Activated T-helper 1 cell treated with anti-CD3 and anti-CD28 coated beads, Interleukin-2, amount 50 U/mL, for 16 hours (primary cell): ENCODE results near the gene NELL1.

Experiments
- DNase-seq, 2 donors: peaks; one replicate each; pipeline ENCODE4 v3.0.0-alpha.2; 2020; ENCODE audit warnings: low read depth in 1 of 2, low spot score in 1 of 2

The NELL1 gene

DNA sequence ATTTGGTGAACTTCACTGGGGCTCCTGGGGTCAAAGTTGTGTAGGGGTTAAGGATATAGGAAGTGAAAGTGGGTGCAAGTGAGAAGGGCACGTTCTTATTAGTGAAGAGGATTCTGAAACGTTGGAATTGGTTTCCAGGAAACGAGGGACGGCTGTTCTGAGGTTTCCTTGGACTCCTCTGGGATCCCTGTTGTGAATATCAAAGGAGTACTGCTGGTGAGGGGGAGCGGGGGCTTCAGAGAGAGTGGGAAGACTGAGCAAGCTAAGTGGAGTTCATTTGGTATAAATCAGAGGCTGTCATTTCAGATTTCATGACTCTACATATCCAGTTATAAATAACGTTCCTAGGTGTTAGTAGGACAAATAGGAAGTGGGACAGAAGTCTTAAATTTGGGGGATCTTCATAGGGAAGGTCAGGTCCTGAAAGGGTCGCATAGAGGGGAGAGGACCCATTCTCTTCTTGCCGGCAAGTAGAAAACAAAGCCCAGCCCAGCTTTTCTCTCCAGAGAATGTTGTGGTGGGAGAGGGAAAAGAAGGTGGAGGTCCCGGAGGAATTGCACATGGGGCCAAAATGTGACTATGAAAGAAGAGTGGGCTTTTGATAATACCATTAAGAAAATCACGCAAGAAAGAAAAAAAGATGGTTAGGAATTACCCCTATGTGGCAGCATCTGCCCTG is 1.1 kb upstream of the NELL1 start:
- DNase-seq, result no peak

DNA sequence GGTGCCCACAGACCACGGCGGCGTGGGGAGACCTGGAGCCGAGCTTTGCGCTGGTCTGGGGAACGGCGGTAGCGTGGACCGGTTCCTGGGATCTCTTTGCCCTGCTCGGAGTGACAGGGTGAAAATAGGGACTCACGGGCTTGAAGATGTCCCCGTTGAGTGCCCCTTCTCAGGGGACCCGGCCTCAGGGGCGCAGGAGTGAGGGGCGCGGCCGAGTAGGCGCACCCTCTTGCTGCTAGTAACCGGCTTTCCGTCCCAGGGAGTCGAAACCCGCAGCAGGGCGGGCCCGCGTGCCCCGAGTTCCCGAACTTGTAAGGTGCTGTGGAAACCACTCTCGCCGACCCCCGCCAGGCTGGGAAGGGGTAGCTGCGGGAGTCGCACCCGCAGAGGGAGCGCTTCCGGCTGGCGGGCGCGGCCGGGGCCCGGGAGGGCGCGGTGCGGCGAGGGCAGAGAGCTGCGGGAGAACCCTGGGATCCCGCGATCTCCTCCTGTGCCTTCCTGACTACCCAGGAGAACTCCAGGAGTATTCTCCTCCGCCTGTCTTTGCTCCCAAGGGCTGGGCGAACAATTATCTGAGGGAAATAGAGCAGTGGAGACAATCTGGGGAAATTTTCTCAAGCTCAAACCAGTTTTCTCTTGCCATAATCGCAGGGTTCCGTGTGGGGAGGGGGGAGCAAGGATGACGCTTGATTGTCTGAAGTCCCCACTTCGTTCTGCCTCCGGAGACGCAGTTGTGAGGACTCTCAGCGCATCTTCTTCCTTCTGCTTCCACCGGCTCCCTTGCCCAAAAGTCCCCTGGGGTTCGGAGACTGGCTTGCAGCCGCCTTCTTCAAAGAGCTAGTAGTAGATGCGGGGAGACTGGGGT is 666 bp downstream of the NELL1 start:
- DNase-seq, result no peak

DNA sequence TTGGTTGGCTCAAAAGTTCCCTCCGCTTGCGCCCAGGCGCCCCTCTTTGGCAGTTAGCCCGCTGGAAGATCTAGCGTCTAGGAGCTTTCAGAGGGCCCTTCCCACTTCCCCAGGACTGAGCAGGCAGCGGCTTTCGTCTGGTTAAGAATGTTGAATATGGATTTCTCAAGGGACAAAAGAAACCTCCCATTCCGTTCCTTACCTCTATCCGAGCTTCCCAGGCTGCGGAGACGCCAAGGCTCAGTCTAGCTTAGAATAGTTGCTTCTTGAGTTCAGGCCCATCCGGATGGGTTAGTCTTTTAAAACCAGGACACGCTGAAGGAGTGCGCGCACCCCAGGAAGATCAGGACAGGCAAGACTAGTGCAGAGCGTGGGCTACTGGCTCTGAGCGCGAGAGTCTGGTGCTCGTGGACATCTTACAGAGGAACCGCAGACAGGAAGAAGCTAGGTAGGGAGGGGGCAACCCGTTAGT is 1.6 kb downstream of the NELL1 start:
- DNase-seq, result no peak

DNA sequence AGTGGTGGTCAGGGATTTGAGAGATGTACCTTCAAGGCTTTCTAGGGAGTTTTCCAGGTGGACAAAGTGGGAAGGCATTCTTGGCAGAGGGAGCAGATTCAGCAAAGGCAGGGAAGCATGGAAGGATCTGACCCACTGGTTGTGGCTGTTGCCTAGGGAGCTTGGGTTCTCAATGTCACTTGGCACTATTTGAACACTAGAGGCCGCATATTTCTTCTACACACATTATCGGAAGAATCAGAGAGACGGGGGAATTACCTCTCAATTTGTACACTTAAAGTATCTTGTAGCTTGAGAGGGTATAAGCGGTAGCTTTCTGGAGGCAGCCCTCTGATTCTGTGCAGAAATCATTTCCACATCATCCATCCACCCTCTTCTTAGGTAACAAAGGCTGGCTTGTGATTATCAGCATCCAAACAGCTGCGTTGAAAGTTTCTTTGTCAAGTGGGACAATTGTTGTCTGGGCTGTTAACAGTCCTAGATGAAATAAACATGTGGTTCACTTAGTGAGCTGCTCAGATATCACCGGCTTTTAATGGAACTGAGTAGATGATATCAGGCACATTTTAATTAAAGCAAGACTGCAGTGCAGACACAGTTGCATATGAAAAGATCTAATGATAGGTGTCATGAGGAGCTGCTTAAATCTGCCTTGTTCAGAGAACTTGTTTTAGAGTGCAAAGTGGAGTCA is 2.6 kb downstream of the NELL1 start:
- no peak for DNase-seq

DNA sequence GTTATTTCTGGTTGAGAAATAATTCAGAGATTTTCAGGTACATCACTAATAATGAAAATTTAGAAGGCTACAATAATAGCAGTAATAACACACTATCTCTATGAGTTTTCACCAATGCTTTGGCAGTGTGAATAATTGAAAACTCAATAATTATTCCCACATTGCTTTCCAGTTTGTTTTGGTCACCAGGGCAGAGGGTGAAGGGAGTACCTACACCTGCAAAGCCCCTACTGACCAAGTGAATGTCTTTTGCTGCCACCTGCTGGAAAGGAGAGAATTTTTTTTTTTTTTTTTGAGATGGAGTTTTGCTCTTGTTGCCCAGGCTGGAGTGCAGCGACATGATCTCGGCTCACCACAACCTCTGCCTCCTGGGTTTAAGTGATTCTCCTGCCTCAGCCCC is 3.2 kb downstream of the NELL1 start:
- DNase-seq, result no peak

DNA sequence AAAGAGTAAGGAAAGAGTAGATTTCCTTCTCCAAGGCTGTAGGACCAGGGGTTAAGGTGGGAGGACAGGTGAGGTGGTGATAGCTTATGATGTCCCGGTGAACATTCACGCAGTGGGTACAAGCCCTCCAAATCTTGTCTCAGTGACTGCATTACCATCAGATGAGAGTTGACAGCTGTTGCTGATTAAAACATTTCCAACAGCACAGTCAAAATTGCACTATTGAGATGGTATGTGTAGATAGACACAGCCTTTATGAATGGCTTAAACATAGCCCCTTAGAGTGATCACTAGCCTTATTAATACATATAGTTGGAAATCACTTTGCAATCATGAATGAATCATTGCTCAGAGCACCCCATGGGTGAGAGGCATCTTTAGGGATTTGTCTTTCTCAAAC is 7.3 kb downstream of the NELL1 start:
- no peak for DNase-seq

DNA sequence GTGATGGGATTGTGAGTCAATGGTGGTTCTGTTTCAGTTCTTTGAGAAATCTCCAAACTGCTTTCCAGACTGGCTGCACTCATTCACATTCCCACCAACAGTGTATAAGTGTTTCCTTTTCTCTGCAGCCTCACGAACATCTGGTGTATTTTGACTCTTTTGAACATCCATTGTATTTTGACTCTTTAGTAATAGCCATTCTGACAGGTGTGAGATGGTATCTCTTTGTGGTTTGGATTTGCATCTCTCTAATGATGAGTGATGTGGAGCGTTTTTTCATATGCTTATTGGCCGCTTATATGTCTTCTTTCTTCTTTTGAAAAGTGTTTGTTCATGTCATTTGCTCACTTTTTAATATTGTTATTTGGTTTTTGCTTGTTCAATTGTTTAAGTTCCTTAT is 19.4 kb downstream of the NELL1 start:
- no peak for DNase-seq

DNA sequence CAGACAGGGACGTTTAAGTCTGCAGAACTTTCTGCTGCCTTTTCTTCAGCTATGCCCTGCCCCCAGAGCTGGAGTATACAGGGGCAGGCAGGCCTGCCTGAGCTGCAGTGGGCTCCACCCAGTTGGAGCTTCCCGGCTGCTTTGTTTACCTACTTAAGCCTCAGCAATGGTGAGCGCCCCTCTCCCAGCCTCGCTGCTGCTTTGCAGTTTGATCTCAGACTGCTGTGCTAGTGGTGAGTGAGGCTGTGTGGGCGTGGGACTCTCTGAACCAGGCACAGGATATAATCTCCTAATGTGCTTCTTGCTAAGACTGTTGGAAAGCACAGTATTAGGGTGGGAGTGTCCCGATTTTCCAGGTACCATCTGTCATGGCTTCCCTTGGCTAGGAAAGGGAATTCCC is 38.5 kb downstream of the NELL1 start:
- no peak for DNase-seq

DNA sequence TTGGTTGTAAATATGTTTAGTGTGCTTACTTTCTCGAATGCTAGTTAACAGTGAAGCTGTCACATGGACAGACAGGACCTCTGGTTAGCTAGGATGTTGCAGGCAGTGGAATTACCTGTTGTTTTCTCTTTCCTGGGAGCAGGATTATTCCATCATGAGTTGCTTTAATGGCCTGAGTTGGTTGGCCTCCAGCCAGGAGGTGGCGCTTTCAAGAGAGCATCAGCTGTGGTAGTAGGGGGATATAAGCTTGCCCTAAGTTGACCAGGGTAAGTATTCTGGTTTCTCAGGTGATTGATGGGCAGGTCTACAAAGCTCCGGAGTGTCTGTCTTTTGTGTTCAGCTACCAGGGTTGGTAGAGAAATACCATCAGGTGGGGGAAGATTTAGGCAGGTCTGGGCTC is 43.5 kb downstream of the NELL1 start:
- no peak for DNase-seq

DNA sequence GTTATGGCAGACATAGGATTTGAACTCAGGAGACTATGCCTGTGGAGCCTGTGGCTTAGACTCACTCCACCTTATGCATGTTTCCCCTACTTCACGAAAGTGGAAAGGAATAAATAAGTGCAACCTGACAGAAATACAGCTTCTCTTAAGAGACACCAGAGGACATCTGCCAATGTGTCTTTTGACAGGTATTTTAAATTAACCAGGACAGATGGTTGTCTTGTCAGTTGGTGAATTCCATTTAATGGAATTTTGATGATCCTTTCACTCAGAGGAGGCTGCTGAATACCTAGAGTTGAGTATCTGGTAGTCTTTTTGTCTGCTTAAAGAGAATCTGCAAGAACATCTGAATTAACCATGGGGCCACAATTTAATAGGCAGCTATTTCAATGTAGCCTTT is 46.1 kb downstream of the NELL1 start:
- DNase-seq, result no peak

DNA sequence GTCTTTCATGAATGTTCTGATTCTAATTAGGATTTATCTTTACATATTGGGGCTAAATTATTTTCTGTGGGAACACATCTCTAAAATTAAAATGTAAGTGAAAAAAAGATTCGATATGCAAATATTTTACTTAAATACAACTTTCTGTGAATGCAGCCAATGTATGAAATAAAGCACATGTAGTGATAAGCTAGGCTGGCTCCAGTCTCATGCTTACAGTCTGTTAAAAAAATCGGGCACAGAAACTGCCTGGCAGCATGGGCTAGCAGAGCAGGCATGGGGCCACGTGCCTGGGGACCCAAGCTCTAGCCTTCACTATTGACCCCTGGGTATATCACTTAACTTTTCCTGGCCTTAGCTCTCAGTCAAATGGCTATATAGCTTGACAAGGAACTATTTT is 46.5 kb downstream of the NELL1 start:
- DNase-seq, result no peak

DNA sequence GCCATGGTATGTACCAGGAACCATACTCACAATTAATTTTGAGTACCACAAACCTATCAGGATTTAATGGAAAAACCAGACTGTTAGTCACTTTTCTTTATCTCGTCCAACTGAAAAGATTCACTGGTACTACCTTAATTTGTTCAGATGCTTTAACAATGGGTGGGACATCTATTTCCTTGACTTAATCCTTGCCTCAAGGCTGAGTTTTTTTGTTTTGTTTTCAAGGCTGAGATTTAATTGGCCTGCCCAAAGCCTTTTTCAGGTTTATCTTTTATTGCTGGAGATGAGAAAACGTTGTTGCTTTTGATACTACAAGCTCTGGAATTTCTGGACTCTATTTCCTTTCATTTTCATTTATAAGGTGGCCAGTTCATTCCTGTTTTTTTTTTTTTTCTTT is 50.4 kb downstream of the NELL1 start:
- no peak for DNase-seq

DNA sequence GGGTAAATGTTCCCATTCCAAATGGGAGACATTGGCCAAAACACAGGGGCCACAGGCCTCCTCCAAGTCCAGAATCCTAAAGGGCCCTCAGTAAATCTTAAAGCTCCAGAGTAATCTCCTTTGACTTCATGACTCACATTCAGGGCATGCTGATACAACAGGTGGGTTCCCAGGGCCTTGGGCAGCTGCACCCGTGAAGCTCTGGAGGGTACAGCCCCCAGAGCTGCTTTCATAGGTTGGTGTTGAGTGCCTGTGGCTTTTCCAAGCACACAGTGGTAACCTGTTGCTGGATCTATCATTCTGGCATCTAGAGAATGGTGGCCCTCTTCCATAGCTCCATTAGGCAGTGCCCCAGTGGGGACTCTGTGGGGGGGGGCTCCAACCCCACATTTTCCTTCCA is 54.0 kb downstream of the NELL1 start:
- DNase-seq, result no peak

DNA sequence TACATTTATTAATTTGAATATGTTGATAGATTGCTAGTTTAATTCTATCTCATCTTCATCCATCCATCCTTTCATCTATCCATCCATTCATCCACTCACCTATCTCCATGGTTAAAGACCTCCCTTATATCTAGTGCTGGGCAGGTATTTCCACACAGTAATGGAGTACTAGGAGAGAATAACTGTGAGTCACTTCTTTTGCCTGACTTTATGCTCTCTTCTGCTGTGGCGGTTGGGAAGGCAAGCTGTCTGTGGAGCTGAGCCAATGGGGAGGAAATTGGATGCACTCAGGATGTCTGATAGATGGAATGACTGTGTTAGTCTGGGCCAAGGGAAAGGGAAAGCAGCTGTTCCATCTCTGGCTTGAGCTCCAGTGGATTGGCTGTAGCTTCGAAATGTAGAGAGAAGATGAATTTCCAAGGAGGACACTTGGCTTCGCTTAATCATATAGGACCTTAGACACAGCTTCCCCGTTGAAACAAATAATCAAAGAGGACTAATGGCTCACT is 60.3 kb downstream of the NELL1 start:
- no peak for DNase-seq

DNA sequence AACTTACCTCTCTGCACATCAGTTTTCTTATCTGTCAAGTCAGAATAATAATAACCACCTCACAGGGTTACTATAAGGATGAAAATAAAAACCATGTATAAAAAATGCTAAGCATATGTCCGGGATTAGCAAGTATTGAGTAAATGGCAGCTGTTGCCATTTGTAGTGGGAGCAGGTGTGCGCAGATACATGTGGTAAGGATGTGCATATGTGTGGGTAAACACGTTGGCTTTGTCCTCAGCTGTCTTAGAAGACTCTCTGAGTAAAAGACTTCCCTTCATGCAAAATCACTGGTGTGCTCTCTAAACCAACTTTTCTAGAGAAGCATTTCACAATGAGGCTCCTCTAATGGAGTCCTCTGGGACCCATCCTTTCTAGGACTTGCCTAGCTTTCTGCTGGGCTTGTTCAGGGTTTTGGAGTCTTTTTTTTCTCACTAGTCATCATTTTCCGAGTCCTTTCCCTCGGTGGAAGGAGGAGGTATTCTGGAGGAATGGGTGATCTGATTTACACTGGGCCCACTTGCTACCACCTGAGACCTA is 62.4 kb downstream of the NELL1 start:
- DNase-seq, result no peak

DNA sequence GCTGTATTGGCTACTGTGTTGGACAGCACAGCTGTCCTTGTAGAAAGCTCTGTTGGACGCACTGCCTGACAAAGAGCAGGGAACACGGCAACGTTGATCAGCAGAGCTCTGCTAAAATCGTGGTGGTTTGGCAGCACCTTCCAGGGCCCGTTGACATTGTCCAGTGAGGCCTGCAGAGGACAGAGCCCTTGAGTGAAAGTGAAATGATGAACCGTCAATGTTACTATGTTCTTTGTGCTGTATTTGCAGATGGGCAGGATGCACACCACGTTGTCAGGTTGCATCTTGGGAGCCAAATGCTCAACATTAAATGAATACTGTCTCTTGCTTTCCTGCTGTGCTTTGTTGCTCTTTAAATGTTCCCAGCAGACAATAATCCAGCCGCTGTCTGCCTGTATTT is 69.7 kb downstream of the NELL1 start:
- DNase-seq, result no peak

DNA sequence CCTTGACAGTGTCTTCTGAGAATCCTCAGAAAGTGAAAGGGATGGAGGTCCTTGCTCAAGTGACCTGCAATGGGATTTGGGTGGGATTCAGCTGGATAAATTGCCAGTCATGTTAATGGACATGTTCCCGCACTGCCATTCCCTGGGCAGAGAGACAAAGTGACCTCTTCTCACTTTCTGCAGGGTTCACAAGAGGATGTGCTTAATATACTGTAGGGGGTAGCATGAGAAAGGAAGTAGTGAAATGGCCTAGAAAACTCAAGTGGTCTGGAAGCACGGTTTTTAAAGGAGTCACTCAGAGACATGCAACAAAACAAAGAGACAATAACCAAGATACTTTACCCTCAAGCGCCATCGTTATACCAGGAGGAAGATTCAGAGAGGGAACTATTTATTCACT is 70.2 kb downstream of the NELL1 start:
- no peak for DNase-seq

DNA sequence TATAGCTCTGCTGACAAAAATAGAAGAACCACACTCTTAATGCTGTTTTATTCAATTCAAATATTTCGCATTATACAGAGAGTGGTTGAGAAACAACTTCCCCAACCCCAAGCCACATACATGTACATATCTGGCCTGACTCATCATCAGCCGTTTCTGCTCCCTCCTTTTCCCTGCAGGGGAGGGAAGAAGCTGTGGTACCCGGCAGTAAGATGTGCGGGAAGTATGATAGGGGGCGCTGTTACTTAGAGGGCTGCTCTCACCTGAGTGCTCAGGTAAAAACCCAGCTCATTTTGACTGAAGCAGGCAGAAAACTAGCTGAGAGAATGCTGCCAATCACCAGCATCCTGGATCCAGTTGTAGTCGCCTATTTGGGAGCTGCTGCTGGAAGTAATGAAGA is 85.5 kb downstream of the NELL1 start:
- DNase-seq, result no peak

DNA sequence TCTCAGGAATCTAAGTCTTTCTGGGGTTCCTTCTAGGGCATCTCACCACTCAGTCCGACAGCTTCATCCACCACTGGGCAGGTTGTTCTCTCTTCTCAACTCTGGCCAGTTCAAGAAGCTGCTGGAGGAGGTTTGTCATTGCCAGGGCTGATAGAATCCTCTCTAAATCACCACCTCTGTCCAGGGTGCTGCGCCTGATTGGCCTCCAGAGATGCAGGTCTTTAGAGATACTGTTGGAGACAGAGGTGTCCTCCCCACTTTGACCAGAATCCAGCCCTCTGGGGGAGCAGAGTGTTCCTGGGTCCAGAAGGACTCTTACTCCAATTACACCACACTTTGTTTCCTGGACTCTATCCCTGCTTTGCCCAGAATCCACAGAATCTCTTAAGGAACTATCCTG is 90.2 kb downstream of the NELL1 start:
- no peak for DNase-seq

DNA sequence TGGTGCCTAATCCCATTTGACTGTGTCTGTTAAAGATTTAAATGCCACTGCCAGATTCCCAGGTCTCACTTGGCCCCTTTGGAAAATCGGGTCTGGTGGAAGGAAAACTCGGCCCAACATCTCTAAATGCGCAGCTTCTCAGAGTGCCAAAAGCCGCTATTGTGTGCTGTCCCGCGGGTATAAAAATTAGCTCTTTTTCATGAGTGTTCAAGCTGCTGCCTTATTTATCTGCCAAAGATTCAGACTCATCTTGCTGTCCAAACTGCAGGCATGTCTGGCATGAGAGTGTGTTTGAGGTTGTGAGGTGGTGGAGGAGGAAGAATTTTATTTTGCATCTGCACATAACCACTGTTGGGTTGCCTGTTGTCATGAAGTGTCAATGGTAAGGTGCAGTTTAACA is 91.4 kb downstream of the NELL1 start:
- no peak for DNase-seq

DNA sequence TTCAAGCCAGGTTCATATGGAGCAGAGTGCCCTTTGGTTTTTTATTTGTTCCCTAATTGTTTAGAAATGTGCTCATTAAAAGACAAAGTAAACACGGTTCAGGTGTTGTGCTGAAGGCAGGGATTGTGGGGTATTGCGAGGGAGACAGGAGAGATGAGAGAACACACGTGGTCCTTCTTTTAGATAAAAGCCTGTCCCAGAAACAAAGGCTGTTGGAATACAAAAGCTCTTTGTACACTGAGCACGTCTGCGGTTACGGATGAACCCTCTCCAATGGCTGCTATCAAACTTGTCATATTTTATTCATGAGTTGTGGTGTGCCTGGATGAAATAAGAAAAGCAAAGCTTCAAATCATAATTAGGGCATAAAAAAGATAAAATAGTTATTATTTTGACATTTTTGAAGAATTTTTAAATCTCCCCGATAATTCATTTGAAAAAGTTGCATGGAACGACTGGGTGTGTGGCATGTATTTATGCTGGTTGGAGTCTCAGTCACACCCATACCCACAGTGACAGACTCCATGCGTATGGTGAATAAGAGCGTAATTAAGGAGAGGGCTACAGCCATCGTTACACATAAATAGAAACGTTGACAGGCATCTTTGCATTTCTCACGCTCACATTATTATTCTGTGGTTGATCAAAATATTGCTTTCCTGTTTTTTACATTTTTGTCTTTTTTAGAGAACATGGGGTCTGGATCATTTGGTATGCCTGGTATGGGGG is 92.9 kb downstream of the NELL1 start:
- DNase-seq, result no peak
